AG10803 (cell line): ENCODE measurements around the gene CTBP2.

Source experiments
- DNase-seq: peaks from one replicate; pipeline ENCODE4 v3.0.0; 2010; ENCODE audit warnings: low read depth
- H3K4me3 ChIP-seq: 2 replicates; pipeline ENCODE4 v1.5.1; 2011; ENCODE audit warnings: mild to moderate bottlenecking, low read length, control low read depth
- TF ChIP-seq, protein P1 (sequence below): conservative IDR thresholded peaks from 2 replicates; pipeline ENCODE4 v1.5.1; 2011; ENCODE audit warnings: mild to moderate bottlenecking, low read length, control low read depth, inconsistent platforms

CTBP2 gene

DNA sequence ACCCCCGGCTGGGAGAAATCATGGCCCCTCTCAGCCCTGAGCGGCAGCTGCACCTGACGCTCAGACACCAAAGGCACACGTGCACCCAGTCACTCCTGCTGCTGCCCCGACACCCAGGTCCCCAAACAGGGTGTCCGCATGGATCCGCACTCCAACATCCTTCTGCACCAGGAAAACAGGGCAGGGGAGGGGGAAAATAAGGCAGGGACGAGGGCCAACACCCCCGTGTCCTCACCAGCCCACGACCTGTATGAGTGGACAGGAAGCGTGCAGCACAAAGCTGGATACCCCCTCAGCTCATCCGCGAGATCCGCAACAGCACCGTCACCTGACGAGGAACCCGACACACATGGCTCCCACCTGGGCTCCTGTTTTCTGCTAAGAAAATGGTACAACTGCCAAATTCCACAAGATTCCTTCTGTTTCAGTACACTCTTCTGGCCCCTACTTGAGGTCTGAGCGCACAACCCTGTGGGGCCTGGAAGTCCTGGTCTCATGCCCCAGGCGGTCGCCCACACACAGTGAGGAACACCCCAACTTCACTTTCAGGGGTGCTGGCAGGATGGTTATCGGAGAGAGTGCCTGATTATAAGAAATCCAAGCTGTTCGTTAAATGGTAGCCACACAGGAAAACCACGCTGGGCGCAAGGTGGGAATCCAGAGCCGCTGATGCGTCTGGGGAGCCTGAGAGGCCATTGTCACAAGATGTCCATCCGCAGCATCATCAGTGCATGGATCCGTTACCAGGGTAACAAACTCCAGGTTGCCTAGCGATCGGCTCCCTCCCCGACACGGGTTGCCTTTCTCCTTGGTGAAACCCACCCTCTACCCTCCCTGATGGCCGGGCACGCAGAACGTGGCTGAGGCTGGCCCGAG, 154.8 kb downstream of the CTBP2 start:
- DNase-seq: no peak
- TF ChIP-seq, protein P1, sequence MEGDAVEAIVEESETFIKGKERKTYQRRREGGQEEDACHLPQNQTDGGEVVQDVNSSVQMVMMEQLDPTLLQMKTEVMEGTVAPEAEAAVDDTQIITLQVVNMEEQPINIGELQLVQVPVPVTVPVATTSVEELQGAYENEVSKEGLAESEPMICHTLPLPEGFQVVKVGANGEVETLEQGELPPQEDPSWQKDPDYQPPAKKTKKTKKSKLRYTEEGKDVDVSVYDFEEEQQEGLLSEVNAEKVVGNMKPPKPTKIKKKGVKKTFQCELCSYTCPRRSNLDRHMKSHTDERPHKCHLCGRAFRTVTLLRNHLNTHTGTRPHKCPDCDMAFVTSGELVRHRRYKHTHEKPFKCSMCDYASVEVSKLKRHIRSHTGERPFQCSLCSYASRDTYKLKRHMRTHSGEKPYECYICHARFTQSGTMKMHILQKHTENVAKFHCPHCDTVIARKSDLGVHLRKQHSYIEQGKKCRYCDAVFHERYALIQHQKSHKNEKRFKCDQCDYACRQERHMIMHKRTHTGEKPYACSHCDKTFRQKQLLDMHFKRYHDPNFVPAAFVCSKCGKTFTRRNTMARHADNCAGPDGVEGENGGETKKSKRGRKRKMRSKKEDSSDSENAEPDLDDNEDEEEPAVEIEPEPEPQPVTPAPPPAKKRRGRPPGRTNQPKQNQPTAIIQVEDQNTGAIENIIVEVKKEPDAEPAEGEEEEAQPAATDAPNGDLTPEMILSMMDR: no peak
- no peak overlapping the region for H3K4me3 ChIP-seq

DNA sequence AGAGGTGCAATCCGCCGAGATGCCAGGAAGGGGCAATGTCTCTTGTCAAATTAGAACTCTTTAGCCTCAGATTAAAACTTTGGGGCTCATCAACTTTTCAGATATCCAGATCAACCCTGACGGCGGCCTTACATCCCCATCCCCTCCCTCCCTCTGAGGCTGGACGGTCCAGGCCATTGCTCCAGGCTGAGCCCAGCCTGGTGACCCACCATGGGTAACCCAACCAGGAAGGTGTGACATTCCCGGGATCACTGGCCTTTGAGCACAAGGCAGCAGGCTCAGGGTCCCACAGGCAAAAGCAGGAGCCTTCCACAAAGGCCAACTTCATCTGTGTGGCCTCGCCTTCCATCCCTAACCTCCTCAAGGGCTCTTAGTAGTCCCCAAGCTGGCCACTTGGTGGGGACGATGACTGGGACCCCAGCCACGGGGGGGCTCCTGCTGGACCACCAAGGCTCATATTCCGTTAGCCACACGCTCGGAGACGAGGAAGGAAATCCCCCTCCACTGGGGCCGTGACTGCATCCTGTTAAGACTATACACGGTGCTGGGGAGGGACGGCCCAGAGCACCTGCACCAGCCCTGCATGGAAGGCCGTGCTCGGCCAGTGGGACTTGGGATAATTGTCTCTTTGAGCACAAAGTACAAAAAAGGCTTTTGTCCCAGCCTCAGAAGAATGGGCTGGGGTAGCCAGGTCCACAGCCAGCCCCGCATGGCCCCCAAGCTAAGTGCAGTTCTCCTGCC, 155.6 kb downstream of the CTBP2 start:
- DNase-seq: no peak
- no peak overlapping the region for H3K4me3 ChIP-seq
- TF ChIP-seq, protein P1: no peak

DNA sequence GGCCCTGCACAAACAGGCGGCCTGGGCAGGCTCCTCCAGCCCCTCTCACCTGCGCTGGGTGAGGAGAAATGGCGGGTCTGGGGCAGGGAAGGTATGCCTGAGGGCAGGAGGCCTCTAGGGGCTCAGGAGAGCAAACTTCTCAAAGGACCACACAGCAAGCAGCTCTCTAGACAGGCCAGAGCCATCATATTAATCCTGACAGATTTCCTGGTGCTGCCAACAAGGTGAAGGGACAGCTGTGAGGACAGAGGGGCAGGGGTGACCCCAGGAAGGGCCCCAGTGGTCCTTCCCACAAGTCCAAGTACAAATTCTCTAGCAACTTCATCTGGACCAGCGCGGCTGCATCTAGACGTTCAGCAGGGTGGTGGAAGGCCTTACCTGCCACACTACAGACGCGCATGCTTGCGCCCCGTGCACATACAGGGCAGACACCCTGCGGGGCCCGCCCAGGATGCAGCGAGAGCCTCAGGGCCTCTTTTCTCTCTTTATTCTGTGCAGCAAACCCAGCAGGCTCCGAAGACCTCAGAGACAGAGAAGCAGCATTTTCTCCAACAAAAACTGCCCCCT, 156.4 kb downstream of the CTBP2 start:
- no peak for DNase-seq
- TF ChIP-seq, protein P1: no peak
- H3K4me3 ChIP-seq: no peak overlapping the region

DNA sequence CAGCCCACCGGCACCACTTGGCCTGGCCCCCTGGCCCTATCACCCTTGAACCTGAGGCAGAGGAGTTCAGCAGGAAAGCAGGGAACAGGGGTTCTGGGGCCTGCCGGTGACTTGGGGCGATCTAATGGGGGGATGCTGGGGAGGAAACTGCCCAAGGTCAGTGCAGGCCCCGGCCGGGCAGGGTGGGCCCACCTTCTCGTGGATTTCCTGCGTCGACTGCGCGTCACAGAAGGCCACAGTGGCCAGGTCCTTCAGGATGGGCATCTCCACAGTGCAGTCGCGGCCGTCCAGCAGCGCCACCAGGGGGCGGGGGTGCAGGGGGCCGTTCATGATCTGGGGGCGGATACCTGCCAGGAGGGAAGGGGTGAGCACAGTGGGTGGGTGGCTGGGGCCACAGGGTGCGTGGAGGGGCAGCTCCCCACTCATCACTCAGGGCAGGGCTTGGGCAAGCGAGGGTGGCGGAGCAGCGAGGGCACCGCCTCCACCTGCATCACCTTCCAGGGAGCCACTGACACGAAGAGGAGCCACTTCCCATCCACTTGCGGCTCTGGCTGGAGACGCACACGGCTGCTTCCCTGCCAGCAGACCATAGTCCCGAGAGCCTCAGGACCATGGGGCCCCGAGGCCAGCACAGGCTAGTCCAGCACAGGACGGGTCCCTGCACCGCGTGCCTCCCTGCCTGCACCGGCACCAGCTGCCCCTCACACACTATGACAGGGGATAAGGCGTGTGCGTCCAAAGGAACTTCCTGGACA, 157.0 kb downstream of the CTBP2 start:
- no peak overlapping the region for H3K4me3 ChIP-seq
- TF ChIP-seq, protein P1: no peak
- no peak for DNase-seq

DNA sequence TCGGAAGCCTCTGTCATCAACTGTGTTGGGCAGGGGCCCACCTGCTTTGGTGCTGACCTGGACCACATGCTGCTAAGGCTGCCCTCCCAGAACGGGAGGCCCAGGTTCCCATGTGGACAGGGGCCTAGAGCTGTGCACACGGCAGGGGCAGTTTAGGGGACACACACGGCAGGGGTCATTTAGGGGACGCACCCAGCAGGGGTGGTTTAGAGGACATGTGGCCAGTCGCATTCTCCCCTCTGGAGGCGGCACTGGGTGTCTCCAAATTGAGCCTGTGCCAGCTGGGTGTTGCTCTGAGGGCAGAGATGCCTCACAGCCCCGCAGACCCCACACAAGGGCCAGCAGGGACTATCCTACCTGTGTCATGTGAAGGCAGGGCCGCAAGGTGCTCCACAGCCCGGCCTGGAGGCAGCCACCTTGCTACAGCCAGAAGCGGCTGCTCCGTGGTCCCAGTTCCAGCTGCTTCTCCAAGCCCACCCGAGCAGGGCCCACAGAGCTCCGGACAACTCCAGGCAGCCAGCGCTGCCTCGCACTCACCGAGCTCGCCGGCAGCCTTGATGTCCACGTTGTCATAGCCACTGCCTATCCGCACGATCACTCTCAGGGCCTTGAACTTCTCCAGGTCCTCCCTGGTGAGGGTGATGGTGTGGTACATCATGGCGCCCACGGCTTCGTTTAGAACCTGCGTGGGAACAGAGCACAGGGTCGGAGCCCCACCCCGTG, 157.8 kb downstream of the CTBP2 start:
- H3K4me3 ChIP-seq: no peak overlapping the region
- TF ChIP-seq, protein P1: no peak
- DNase-seq: no peak

DNA sequence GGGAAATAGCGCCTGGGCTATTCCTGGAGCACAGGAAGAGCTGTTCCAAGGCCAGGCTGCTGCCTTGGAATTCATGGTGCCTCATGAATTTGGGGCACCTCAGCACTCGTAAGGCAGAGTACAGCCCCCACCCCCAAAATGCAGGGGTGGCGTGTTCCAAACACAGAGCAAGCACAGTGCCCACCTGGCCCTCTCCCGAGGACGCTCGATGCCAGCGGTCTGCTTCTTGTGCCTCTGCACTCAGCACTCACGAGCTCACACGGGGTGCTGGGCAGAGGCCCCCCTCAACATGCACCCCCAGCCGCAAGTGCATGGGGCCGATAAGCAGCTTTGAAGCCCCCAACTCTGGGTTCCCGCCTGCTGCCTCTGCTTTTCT, 158.3 kb downstream of the CTBP2 start:
- TF ChIP-seq, protein P1: no peak
- H3K4me3 ChIP-seq: no peak overlapping the region
- DNase-seq: no peak
